GM08714 (cell line): Measurements from ENCODE around the gene PAQR8.

Source experiments
- H3K4me3 ChIP-seq: fragments of 200-500 bp; sonication (Bioruptor generic); 2 replicates; pipeline ENCODE4 v1.5.1; 2014; ENCODE audit warnings: mild to moderate bottlenecking, low read length, inconsistent platforms
- ZNF274 ChIP-seq: IDR thresholded peaks from 2 replicates; pipeline ENCODE4 v1.6.1; 2012; ENCODE audit warnings: mild to moderate bottlenecking, low read depth, low read length

PAQR8 gene

GRCh38 chr6:52335576-52335975 lies 26.4 kb upstream of the PAQR8 start:
- H3K4me3 ChIP-seq, result no peak overlapping the region
- TF ChIP-seq ZNF274, result no peak

- no peak overlapping the region for H3K4me3 ChIP-seq
- TF ChIP-seq ZNF274, result no peak
These were observed 24.9 kb upstream of the PAQR8 start for GRCh38 chr6:52336919-52337561.

- TF ChIP-seq ZNF274, result no peak
- no peak overlapping the region for H3K4me3 ChIP-seq
These were observed 24.2 kb upstream of the PAQR8 start for GRCh38 chr6:52337633-52338290.

GRCh38 chr6:52340603-52340880 lies 21.4 kb upstream of the PAQR8 start:
- no peak overlapping the region for H3K4me3 ChIP-seq
- TF ChIP-seq ZNF274, result no peak

GRCh38 chr6:52341561-52342260 lies 20.2 kb upstream of the PAQR8 start:
- TF ChIP-seq ZNF274, result no peak
- no peak overlapping the region for H3K4me3 ChIP-seq

GRCh38 chr6:52345311-52345710 lies 16.6 kb upstream of the PAQR8 start:
- no peak for TF ChIP-seq ZNF274
- H3K4me3 ChIP-seq, result no peak overlapping the region

- no peak overlapping the region for H3K4me3 ChIP-seq
- TF ChIP-seq ZNF274, result no peak
These were observed 15.4 kb upstream of the PAQR8 start for GRCh38 chr6:52346503-52346902.

GRCh38 chr6:52347818-52348217 lies 14.1 kb upstream of the PAQR8 start:
- H3K4me3 ChIP-seq, result no peak overlapping the region
- TF ChIP-seq ZNF274, result no peak

- TF ChIP-seq ZNF274, result no peak
- H3K4me3 ChIP-seq, result no peak overlapping the region
These were observed 10.1 kb upstream of the PAQR8 start for GRCh38 chr6:52351879-52352238.

- peak overlapping the region; percentile 24; the same call in 1 of the 2 replicates for H3K4me3 ChIP-seq
- TF ChIP-seq ZNF274, result no peak
These were observed 9.5 kb upstream of the PAQR8 start for GRCh38 chr6:52352239-52353018.

GRCh38 chr6:52356017-52356416 lies 5.9 kb upstream of the PAQR8 start:
- no peak for TF ChIP-seq ZNF274
- H3K4me3 ChIP-seq, result no peak overlapping the region

GRCh38 chr6:52359403-52359802 lies 2.5 kb upstream of the PAQR8 start:
- TF ChIP-seq ZNF274, result no peak
- no peak overlapping the region for H3K4me3 ChIP-seq

GRCh38 chr6:52360028-52360427 lies 1.9 kb upstream of the PAQR8 start:
- no peak overlapping the region for H3K4me3 ChIP-seq
- TF ChIP-seq ZNF274, result no peak

- H3K4me3 ChIP-seq, result no peak overlapping the region
- no peak for TF ChIP-seq ZNF274
These were observed 1.1 kb upstream of the PAQR8 start for GRCh38 chr6:52360601-52361413.
